ENCODE measurements around the gene ZNF320. TPM values are rescaled to one million over a fixed set of nuclear protein-coding genes. Genes with fewer than 3 reads are reported as not detected.
"Not testable (repeated sequence)": the region's sequence is repeated elsewhere in the genome, so short reads cannot be mapped to it uniquely, and the experiment has no call there.

The ZNF320 gene
- 36.1 to 41.5 TPM (median 36.9 TPM) in 3 replicates for total RNA-seq

DNA sequence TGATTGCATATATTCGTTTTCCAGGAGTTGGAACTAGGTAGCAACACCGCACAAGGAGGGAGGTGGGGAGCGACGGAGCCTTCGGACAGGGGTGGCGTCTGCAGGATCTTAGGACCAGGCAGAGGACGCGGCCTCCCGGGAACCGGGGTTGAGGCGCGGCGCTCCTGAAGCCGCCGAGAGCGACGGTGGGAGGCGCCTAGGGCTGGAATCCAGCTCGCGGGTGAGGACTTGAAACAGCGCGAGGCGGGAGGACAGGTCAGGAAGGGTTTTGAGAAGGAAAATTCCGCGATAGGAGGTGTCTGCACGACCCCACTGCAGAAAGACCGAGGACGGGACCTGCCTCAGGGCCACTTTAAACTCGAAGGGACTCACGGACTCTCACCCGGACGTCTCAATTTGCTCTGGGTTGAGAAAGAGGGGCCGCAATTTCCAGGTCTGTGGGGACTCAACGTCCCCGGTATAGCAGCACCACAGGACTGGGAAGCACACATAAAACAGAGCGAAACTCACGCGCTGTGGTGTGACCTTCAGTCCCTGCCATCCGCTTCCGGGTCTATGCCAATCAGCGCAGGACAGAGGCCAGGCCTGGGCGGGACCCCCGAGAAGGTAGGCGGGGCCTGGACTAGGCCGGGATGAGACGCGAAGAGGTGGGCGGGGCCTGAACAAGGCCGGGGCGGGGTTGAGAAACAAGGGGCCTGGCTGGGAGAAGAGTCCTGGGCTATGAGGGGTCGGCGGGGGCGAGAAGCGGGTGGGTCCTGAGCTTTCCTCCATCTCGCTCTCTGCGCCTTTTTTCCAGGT, at the start of gene ZNF320:
Gene ZNF320, minus strand, starts transcription at position 498 of the 798 bp plus-strand sequence. CDS start 7,380 bp downstream, outside the sequence.
- H3K4me3 Mint-ChIP-seq = peak within 1 kb of the TSS; percentile 91
- no peaks in the 10 kb centered on the region for H3K9me3 Mint-ChIP-seq
- H3K27me3 Mint-ChIP-seq (ENCODE audit: low read depth) = no peaks in the 10 kb centered on the region
- H3K36me3 Mint-ChIP-seq = peaks cover 9% of the 10 kb centered on the region
- peak within 1 kb of the TSS; percentile 99 for H3K27ac Mint-ChIP-seq
- H3K4me1 Mint-ChIP-seq = peaks cover 41% of the 10 kb centered on the region
- DNase-seq (ENCODE audit: low spot score in 2 of 2, unreplicated experiment in 2 of 2) = peak; percentile 90 to 93
- TF ChIP-seq, protein P1, sequence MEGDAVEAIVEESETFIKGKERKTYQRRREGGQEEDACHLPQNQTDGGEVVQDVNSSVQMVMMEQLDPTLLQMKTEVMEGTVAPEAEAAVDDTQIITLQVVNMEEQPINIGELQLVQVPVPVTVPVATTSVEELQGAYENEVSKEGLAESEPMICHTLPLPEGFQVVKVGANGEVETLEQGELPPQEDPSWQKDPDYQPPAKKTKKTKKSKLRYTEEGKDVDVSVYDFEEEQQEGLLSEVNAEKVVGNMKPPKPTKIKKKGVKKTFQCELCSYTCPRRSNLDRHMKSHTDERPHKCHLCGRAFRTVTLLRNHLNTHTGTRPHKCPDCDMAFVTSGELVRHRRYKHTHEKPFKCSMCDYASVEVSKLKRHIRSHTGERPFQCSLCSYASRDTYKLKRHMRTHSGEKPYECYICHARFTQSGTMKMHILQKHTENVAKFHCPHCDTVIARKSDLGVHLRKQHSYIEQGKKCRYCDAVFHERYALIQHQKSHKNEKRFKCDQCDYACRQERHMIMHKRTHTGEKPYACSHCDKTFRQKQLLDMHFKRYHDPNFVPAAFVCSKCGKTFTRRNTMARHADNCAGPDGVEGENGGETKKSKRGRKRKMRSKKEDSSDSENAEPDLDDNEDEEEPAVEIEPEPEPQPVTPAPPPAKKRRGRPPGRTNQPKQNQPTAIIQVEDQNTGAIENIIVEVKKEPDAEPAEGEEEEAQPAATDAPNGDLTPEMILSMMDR (IDR thresholded peaks at IDR 0.05; ENCODE audit: unreplicated experiment) = no peak

DNA sequence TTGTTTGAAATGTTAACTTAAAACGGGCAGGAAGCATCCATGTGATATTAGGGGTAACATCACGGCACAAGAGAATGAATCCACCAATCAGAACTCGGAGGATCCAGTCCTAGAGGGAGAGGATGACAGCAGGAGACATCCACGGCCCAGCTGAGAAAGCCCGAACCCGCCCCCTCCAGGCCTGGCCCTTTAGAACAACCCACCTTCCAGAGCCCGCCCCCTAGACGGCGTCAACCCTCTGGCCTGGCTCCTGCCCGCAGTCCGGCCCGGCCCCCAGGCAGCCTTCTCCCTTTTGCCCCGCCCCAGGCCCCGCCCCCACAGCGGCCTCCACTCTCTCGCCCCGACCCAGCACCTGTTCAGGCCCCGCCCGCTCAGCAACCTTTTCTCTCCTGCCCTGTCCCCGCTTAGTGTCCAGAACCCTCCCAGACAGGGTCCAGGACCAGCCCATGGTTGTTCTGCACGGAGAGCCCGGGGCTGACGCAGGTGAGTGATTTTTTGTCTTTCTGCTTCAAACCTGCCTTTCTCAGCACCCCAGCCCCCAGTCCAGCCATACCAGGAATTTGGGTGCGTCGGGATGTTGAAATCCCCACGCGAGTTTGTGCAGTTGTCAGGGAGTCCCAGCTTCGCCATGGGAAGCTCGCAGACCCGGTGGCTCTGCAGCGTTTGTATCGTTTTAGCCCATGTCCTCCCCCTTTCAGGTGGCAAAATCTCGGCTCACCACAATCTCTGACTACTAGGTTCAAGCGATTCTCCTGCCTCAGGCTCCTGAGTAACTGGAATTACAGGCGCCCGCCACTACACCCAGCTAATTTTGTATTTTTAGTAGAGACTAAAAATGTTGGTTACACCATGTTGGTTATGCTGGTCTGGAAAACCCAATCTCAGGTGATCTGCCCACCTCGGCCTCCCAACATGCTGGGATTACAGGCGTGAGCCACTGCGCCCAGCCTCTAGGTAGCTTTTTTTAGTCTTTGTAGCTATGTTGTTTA, 49.2 kb upstream of the ZNF320 start:
- Mint-ChIP-seq H3K36me3 (peaks cover 40% of the 10 kb centered on the region), H3K4me3 (peak overlapping the region; percentile 51), H3K9me3 (peaks cover 24% of the 10 kb centered on the region), H3K27me3 (ENCODE audit: low read depth) (no peaks in the 10 kb centered on the region), H3K27ac (peak overlapping the region; percentile 95), H3K4me1 (peaks cover 27% of the 10 kb centered on the region)
- TF ChIP-seq, protein P1 (IDR thresholded peaks at IDR 0.05; ENCODE audit: unreplicated experiment) = no peak
- no peak for DNase-seq (ENCODE audit: low spot score in 2 of 2, unreplicated experiment in 2 of 2)

DNA sequence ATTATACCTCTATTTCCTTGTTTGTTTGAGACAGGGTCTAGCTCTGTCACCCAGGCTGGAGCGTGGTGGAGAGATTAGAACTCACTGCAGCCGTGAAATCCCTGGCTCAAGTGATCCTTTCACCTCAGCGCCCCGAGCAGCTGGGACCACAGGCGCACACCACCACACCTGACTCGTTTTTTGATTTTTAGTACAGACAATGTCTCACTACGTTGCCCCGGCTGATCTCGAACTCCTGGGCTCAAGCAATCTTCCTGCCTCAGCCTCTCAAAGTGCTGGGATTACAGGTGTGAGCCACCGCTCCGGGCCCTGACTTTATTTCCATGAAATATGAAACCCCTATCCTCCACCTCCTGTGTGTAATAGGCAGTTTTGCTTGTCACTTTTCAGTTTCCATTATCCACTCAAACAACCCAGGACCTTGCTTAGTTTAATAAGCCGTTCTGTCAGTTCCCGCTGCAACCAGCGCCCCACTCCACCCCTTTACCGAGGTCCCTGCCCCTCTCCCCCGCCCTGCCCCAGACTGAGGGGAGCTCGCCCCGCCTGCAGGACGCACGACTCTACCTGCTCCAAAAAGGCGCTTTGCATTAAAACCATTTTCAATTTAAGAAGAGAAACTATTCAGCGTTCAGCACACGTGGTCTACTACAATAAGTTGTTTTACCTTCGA, 48.4 kb upstream of the ZNF320 start:
- Mint-ChIP-seq H3K4me1 (peaks cover 35% of the 10 kb centered on the region), H3K27me3 (ENCODE audit: low read depth) (no peaks in the 10 kb centered on the region), H3K27ac (peak overlapping the region; percentile 95), H3K9me3 (peaks cover 16% of the 10 kb centered on the region), H3K36me3 (peaks cover 31% of the 10 kb centered on the region), H3K4me3 (peak overlapping the region; percentile 43)
- DNase-seq (ENCODE audit: low spot score in 2 of 2, unreplicated experiment in 2 of 2) = no peak
- TF ChIP-seq, protein P1 (IDR thresholded peaks at IDR 0.05; ENCODE audit: unreplicated experiment) = no peak

GRCh38 chr19:52944703-52945493, 47.5 kb upstream of the ZNF320 start:
- Mint-ChIP-seq H3K27ac (peak overlapping the region; percentile 95), H3K36me3 (peaks cover 22% of the 10 kb centered on the region), H3K4me1 (peaks cover 38% of the 10 kb centered on the region), H3K4me3 (peak overlapping the region; percentile 36)
- not testable (repeated sequence) for DNase-seq (ENCODE audit: low spot score in 2 of 2, unreplicated experiment in 2 of 2); H3K9me3 Mint-ChIP-seq; H3K27me3 Mint-ChIP-seq (ENCODE audit: low read depth)

GRCh38 chr19:52943884-52944643, 46.6 kb upstream of the ZNF320 start:
- DNase-seq (ENCODE audit: low spot score in 2 of 2, unreplicated experiment in 2 of 2) = no peak
- H3K4me1 Mint-ChIP-seq = peaks cover 40% of the 10 kb centered on the region
- H3K27ac Mint-ChIP-seq = peak overlapping the region; percentile 95
- peak overlapping the region; percentile 36 for H3K4me3 Mint-ChIP-seq
- no peaks in the 10 kb centered on the region for H3K9me3 Mint-ChIP-seq
- TF ChIP-seq, protein P1 (IDR thresholded peaks at IDR 0.05; ENCODE audit: unreplicated experiment) = no peak
- no peaks in the 10 kb centered on the region for H3K27me3 Mint-ChIP-seq (ENCODE audit: low read depth)
- peaks cover 15% of the 10 kb centered on the region for H3K36me3 Mint-ChIP-seq

Measured in mesothelial cell of epicardium (in vitro differentiated cells).